VCaP (cell line): Measurements from ENCODE around the gene C12orf42.
A peak's percentile ranks its signal among the peaks of the same experiment; 100 is the strongest.

Experiments used
- H3K27ac ChIP-seq: fragments of 450-650 bp; 2 replicates; pipeline ENCODE4 v1.5.1; 2017
- TF ChIP-seq, protein P1 (sequence below): fragments of 450-650 bp; conservative IDR thresholded peaks from 2 replicates; pipeline ENCODE4 v1.5.1; 2017; ENCODE audit warnings: mild to moderate bottlenecking, moderate library complexity

Gene C12orf42

DNA sequence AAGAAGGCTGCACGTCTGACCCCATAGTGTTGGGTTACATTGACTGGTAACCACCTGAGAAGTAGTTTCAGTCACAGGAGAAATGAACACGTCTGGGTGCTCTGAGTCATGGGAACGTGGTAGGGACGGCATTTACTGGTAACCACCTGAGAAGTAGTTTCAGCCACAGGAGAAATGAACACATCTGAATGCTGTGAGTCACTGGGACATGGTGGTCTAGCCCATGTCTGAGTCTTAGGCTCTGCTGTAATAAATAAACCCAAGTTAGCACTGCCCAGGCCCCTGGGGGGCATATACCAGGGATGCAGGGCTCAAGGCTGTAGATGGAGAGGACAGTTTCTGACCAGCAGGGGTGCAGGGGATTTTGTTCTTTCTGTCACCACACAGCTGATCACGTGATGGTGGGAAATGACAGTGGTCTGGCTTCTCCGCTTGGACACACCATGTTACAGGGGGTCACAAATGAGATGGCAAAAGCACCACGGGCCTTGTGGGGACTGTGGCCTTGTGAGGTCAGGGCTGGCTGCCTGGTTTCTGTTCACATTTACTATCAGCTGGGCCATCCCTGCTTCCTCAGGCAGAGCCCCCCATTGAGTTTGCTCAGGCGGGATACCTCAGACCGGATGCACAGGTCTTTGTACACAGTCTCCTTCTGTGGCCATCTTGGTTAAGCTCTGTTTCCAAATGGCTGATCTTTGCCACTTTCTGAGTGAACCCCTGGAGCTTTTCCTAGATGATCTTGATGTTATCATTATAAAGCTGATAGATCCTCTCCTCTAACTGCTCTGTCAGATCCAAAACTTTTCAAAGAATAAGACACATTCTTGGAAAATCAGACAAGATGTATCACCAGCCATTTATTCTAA lies 9.8 kb upstream of the C12orf42 start:
- H3K27ac ChIP-seq, result no peak overlapping the region
- TF ChIP-seq, protein P1, sequence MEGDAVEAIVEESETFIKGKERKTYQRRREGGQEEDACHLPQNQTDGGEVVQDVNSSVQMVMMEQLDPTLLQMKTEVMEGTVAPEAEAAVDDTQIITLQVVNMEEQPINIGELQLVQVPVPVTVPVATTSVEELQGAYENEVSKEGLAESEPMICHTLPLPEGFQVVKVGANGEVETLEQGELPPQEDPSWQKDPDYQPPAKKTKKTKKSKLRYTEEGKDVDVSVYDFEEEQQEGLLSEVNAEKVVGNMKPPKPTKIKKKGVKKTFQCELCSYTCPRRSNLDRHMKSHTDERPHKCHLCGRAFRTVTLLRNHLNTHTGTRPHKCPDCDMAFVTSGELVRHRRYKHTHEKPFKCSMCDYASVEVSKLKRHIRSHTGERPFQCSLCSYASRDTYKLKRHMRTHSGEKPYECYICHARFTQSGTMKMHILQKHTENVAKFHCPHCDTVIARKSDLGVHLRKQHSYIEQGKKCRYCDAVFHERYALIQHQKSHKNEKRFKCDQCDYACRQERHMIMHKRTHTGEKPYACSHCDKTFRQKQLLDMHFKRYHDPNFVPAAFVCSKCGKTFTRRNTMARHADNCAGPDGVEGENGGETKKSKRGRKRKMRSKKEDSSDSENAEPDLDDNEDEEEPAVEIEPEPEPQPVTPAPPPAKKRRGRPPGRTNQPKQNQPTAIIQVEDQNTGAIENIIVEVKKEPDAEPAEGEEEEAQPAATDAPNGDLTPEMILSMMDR, result no peak

- H3K27ac ChIP-seq, result no peak overlapping the region
- TF ChIP-seq, protein P1, result no peak
Observed at GRCh38 chr12:103504606-103505005, 8.8 kb upstream of the C12orf42 start.

DNA sequence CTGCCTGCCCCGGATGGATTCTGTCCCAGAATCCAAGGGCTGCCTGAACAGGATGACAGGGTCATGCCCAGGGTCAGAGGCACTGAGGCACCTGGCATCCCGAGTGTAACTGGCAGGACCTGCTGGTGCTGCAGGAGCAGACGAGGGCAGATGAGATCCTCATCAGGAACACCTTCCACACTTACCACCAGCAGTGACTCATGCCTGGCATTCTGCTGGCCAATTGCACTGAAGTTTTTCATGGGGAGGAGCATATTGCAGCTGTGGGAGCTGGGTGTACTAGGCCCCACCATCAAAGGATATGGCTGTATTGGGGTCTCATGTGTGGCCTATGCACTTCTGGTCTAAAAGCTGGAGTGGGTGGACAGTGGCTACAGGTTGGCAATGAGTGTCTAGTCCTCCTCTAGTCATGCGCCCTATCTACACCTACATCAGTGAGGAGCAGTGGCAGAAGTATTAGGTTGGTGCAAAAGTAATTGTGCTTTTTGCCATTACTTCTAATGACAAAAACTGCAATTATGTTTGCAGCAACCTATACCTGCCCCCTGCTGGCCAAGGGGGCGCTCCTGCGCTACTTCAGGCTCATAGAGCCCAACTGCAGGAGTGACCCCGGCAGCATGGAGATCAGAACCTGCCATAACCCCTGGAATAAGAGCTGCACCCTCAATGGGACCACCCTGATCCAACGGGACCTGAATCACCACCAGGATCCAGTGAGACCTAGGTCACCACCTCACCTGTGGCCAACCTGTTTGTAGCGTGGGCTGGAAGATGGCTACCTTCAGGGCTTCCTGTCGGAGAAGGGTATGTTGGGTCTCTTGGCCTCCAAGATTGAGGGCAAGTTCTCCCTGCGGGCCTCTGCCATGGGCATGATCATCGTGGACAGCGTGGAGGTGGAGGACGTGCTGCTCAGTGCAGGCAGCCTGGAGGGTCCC lies 8.0 kb upstream of the C12orf42 start:
- TF ChIP-seq, protein P1, result peak; percentile 80
- no peak overlapping the region for H3K27ac ChIP-seq

GRCh38 chr12:103501447-103501846 lies 5.7 kb upstream of the C12orf42 start:
- TF ChIP-seq, protein P1, result no peak
- H3K27ac ChIP-seq, result no peak overlapping the region

DNA sequence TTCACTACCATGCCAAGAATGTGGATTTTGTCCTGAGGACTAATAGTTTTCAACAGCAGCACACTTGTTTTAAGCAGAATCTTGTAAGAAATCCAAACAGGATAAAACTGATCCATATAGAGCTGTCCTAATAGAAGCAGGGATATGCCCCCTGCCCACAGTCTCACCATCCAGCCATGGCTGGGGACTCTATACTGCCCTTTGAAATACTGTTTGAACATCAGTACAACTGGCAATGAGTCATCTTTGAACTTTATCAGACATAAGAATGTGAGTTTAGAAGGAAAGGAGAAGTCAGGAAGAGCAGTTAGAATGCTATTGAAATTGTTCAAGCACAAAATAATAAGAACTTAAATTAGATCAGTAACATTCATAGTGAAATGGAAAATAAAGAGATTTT lies 3.8 kb upstream of the C12orf42 start:
- H3K27ac ChIP-seq, result no peak overlapping the region

DNA sequence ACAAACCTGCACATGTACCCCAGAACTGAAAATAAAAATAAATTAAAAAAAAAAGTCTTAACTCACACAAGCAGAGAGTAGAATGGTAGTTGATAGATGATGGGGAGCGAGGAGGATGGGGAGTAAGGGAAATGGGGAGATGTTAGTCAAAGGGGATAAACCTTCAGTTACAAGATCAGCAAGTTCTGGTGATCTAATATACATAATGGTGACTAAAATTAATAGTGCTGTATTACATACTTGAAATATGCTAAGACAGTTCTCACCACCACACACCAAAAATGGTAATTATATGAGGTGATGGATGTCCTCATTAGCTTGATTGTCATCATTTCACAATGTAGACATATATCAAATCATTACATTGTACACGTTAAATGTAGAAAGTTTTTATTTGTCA lies 3.2 kb upstream of the C12orf42 start:
- TF ChIP-seq, protein P1, result no peak
- no peak overlapping the region for H3K27ac ChIP-seq

More for the DNA sequence above, 3.8 kb upstream of the C12orf42 start:
- TF ChIP-seq, protein P1, result no peak
